Stomach (tissue), 9 donors: ENCODE data around the gene TCL1B. TPM values are rescaled to one million over a fixed set of nuclear protein-coding genes. Genes with fewer than 3 reads are reported as not detected.

ENCODE experiments used
- DNase-seq, 2 donors: peaks; one replicate each; pipeline versions ENCODE4 v3.0.0 to v3.0.0-alpha.2; 2013 to 2019
- H3K27ac ChIP-seq, 5 donors: fragments of 200-600 bp in 4 of 5; sonication (generic) in 4 of 5; one replicate each; pipeline ENCODE4 v1.5.1; 2013 to 2019; ENCODE audit warnings: mild to moderate bottlenecking in 1 of 5, moderate library complexity in 1 of 5
- H3K27me3 ChIP-seq, 3 donors: fragments of 200-600 bp; sonication (generic); one replicate each; pipeline ENCODE4 v1.5.1; 2017 to 2019; ENCODE audit warnings: mixed run types in 1 of 3
- H3K36me3 ChIP-seq, 4 donors: fragments of 200-600 bp; sonication (generic); 1 replicate in 3 of 4; 2 replicates in 1 of 4; pipeline ENCODE4 v1.5.1; 2016 to 2019
- H3K4me1 ChIP-seq, 4 donors: fragments of 200-600 bp; sonication (generic); one replicate each; pipeline ENCODE4 v1.5.1; 2016 to 2019
- H3K4me3 ChIP-seq, 4 donors: fragments of 200-600 bp; sonication (generic) in 3 of 4; one replicate each; pipeline ENCODE4 v1.5.1; 2016 to 2019; ENCODE audit warnings: mild to moderate bottlenecking in 1 of 4
- H3K9me3 ChIP-seq, 4 donors: fragments of 200-600 bp; sonication (generic); one replicate each; pipeline ENCODE4 v1.5.1; 2016 to 2019
- CTCF ChIP-seq, 7 experiments: fragments of 450-650 bp in 4 of 7; fragments of 200-600 bp in 3 of 7; sonication (generic) in 3 of 7; IDR thresholded peaks; one replicate each; pipeline ENCODE4 v1.5.1; 2016 to 2019; ENCODE audit warnings: antibody characterized with exemption in 7 of 7, control low read depth in 2 of 7, mild to moderate bottlenecking in 1 of 7
- EP300 ChIP-seq: sonication (generic); formaldehyde crosslinking; IDR thresholded peaks from one replicate; pipeline ENCODE4 v1.6.1; 2017; ENCODE audit warnings: antibody characterized with exemption
- POLR2A ChIP-seq, 4 donors: fragments of 450-650 bp; IDR thresholded peaks; one replicate each; pipeline ENCODE4 v1.6.1; 2016; ENCODE audit warnings: antibody characterized with exemption in 4 of 4, control low read depth in 2 of 4, mild to moderate bottlenecking in 1 of 4, moderate library complexity in 1 of 4
- POLR2AphosphoS5 ChIP-seq, 3 donors: sonication (generic); formaldehyde crosslinking; IDR thresholded peaks; one replicate each; pipeline ENCODE4 v1.6.1; 2016; ENCODE audit warnings: antibody characterized with exemption in 3 of 3
- WGBS, 5 donors: extraction: QIAGEN DNeasy Blood & Tissue Kit in 3 of 5; methylation state at CpG; one replicate each; pipeline versions ENCODE4 v1.1.5 to v1.1.7; 2013 to 2018; 5-methylcytosine and 5-hydroxymethylcytosine counted together
- intact Hi-C: fragments of 100-400 bp; cut with DNase I; formaldehyde crosslinking; loops from one replicate; pipeline ENCODE4 v1.15.1; 2023; ENCODE audit warnings: low total_unique reads
- polyA plus RNA-seq, 3 donors: library from polyadenylated mRNA; stranded (reverse); fragments of 200-250 nt; gene quantifications; one replicate each; pipeline ENCODE4 v1.2.3, GENCODE V29; 2013
- total RNA-seq, 5 donors: library from RNA; depleted of rRNA; stranded (reverse); fragments of >200 nt; gene quantifications; one replicate each; pipeline versions ENCODE4 v1.1.0 to v1.2.3, GENCODE V29; 2014 to 2016
- donor health status: healthy with polysubstance abuse.
- donor health status: Bipolar disorder and iron deficiency.
- donor health status: healthy.

TCL1B gene
- total and polyA plus RNA-seq, 8 donors = 0.37 TPM; not detected in 7

- Histone ChIP-seq H3K27ac (no peak overlapping the region), H3K27me3 (peaks cover 0 to 34% (median 0%) of the 10 kb centered on the region in 3 donors), H3K4me1 (peaks cover 0 to 22% (median 10%) of the 10 kb centered on the region in 4 donors), H3K4me3 (no peak overlapping the region), H3K36me3 (no peaks in the 10 kb centered on the region), H3K9me3 (no peaks in the 10 kb centered on the region)
- no peak for TF ChIP-seq CTCF (IDR thresholded peaks at IDR 0.05)
- no peak for TF ChIP-seq POLR2A (IDR thresholded peaks at IDR 0.05)
- TF ChIP-seq POLR2AphosphoS5 (IDR thresholded peaks at IDR 0.05) = no peak
- no peak for TF ChIP-seq EP300
- intact Hi-C loops = no loop called here
- WGBS, 5 donors = 72 to 84% (median 79%) methylated on average over 5 of the region's 5 CpGs
- no peak for DNase-seq
These were observed 26.2 kb upstream of the TCL1B start for GRCh38 chr14:95659990-95660385.

- no peak for TF ChIP-seq POLR2AphosphoS5 (IDR thresholded peaks at IDR 0.05)
- intact Hi-C loops = no loop called here
- Histone ChIP-seq H3K27ac (no peak overlapping the region), H3K27me3 (peaks cover 0 to 34% (median 0%) of the 10 kb centered on the region in 3 donors), H3K9me3 (no peaks in the 10 kb centered on the region), H3K4me3 (no peak overlapping the region), H3K4me1 (peaks cover 0 to 22% (median 10%) of the 10 kb centered on the region in 4 donors), H3K36me3 (no peaks in the 10 kb centered on the region)
- 35 to 45% (median 40%) methylated on average over 13 of the region's 13 CpGs for WGBS, 5 donors
- no peak for DNase-seq
These were observed 25.3 kb upstream of the TCL1B start for GRCh38 chr14:95660651-95661515.

GRCh38 chr14:95662376-95663186 lies 23.6 kb upstream of the TCL1B start:
- no peak overlapping the region for H3K4me3 ChIP-seq
- intact Hi-C loops = no loop called here

GRCh38 chr14:95663226-95663797 lies 22.9 kb upstream of the TCL1B start:
- DNase-seq = no peak
- WGBS, 5 donors = 40 to 60% (median 48%) methylated on average over 5 of the region's 5 CpGs
- no peaks in the 10 kb centered on the region for H3K9me3 ChIP-seq
- peak overlapping the region in 3 of 5 donors; percentile 13 to 49 (median 20) for H3K27ac ChIP-seq
- H3K27me3 ChIP-seq = peaks cover 0 to 41% (median 5%) of the 10 kb centered on the region in 3 donors
- intact Hi-C loops = no loop called here
- no peak for TF ChIP-seq EP300
- TF ChIP-seq POLR2A (IDR thresholded peaks at IDR 0.05) = no peak
- no peak for TF ChIP-seq POLR2AphosphoS5 (IDR thresholded peaks at IDR 0.05)
- TF ChIP-seq CTCF (IDR thresholded peaks at IDR 0.05) = no peak
- peaks cover 0 to 22% (median 10%) of the 10 kb centered on the region in 4 donors for H3K4me1 ChIP-seq
- no peak overlapping the region for H3K4me3 ChIP-seq
- H3K36me3 ChIP-seq = no peaks in the 10 kb centered on the region

More at GRCh38 chr14:95662376-95663186, 23.6 kb upstream of the TCL1B start:
- Histone ChIP-seq H3K36me3 (no peaks in the 10 kb centered on the region), H3K27ac (peak overlapping the region in 3 of 5 donors; percentile 13 to 49 (median 20)), H3K27me3 (peaks cover 0 to 46% (median 5%) of the 10 kb centered on the region in 3 donors), H3K9me3 (no peaks in the 10 kb centered on the region), H3K4me1 (peaks cover 0 to 22% (median 10%) of the 10 kb centered on the region in 4 donors)
- TF ChIP-seq POLR2A (IDR thresholded peaks at IDR 0.05) (no peak), EP300 (no peak), POLR2AphosphoS5 (IDR thresholded peaks at IDR 0.05) (peak in 1 of 3 donors; percentile 6), CTCF (IDR thresholded peaks at IDR 0.05) (no peak)
- WGBS, 5 donors = 20 to 40% (median 32%) methylated on average over 4 of the region's 4 CpGs
- peak in 1 of 2 donors; percentile 29 for DNase-seq
